ENCODE data around the gene ZNF506. TPM values are rescaled to one million over a fixed set of nuclear protein-coding genes. Genes with fewer than 3 reads are reported as not detected.

The ZNF506 gene
- polyA plus RNA-seq, 1 donor from 2014 or later: 95.5 TPM

GRCh38 chr19:19849056-19849455 is 27.5 kb upstream of the ZNF506 start:
- Histone ChIP-seq H3K27ac (ENCODE audit: low read length) (no peak overlapping the region), H3K36me3 (ENCODE audit: insufficient read depth, low read length) (no peaks in the 10 kb centered on the region), H3K9me2 (ENCODE audit: insufficient read depth, low read length) (no peaks in the 10 kb centered on the region), H3K4me2 (ENCODE audit: low read length) (no peak overlapping the region), H3K27me3 (ENCODE audit: insufficient read depth, low read depth, low read length) (no peaks in the 10 kb centered on the region), H4K20me1 (ENCODE audit: insufficient read depth) (no peaks in the 10 kb centered on the region), H3F3A (ENCODE audit: insufficient read depth, low read length, poor library complexity, severe bottlenecking) (no peaks in the 10 kb centered on the region), H2AFZ (ENCODE audit: low read depth, low read length) (no peak overlapping the region), H3K9ac (ENCODE audit: low read length) (no peak overlapping the region), H3K9me3 (ENCODE audit: low read length) (no peaks in the 10 kb centered on the region), H3K4me3 (ENCODE audit: low read length) (no peak overlapping the region), H3K79me2 (replicated peaks; ENCODE audit: insufficient read depth, low read length) (no peaks in the 10 kb centered on the region)
- TF ChIP-seq SMC3 (conservative IDR thresholded peaks at IDR 0.05; ENCODE audit: poor library complexity) (no peak), MXI1 (conservative IDR thresholded peaks at IDR 0.05; ENCODE audit: poor library complexity, severe bottlenecking) (no peak), TAF1 (IDR thresholded peaks at IDR 0.05; ENCODE audit: low read depth) (no peak), REST (IDR thresholded peaks at IDR 0.05; ENCODE audit: borderline replicate concordance) (no peak), EP300 (conservative IDR thresholded peaks at IDR 0.05; ENCODE audit: poor library complexity, severe bottlenecking) (no peak), CTCF (IDR thresholded peaks at IDR 0.05; ENCODE audit: poor library complexity, severe bottlenecking) (no peak), EZH2 (IDR thresholded peaks at IDR 0.05; ENCODE audit: borderline replicate concordance, insufficient read depth, low read length, poor library complexity, severe bottlenecking) (no peak), RAD21 (conservative IDR thresholded peaks at IDR 0.05) (no peak), POLR2AphosphoS5 (IDR thresholded peaks at IDR 0.05) (no peak)

GRCh38 chr19:19847781-19848180 is 26.2 kb upstream of the ZNF506 start:
- H3K9ac ChIP-seq (ENCODE audit: low read length): no peak overlapping the region
- no peaks in the 10 kb centered on the region for H3K27me3 ChIP-seq (ENCODE audit: insufficient read depth, low read depth, low read length)
- H3K9me2 ChIP-seq (ENCODE audit: insufficient read depth, low read length): no peaks in the 10 kb centered on the region
- H3K4me3 ChIP-seq (ENCODE audit: low read length): no peak overlapping the region
- H3K27ac ChIP-seq (ENCODE audit: low read length): no peak overlapping the region
- H3K36me3 ChIP-seq (ENCODE audit: insufficient read depth, low read length): no peaks in the 10 kb centered on the region
- H2AFZ ChIP-seq (ENCODE audit: low read depth, low read length): no peak overlapping the region
- H3F3A ChIP-seq (ENCODE audit: insufficient read depth, low read length, poor library complexity, severe bottlenecking): no peaks in the 10 kb centered on the region
- no peaks in the 10 kb centered on the region for H3K79me2 ChIP-seq (replicated peaks; ENCODE audit: insufficient read depth, low read length)
- no peak overlapping the region for H3K4me2 ChIP-seq (ENCODE audit: low read length)
- no peaks in the 10 kb centered on the region for H3K9me3 ChIP-seq (ENCODE audit: low read length)
- TF ChIP-seq MXI1 (conservative IDR thresholded peaks at IDR 0.05; ENCODE audit: poor library complexity, severe bottlenecking) (no peak), CTCF (IDR thresholded peaks at IDR 0.05; ENCODE audit: poor library complexity, severe bottlenecking) (no peak), TAF1 (IDR thresholded peaks at IDR 0.05; ENCODE audit: low read depth) (no peak), EP300 (conservative IDR thresholded peaks at IDR 0.05; ENCODE audit: poor library complexity, severe bottlenecking) (no peak), RAD21 (conservative IDR thresholded peaks at IDR 0.05) (no peak), EZH2 (IDR thresholded peaks at IDR 0.05; ENCODE audit: borderline replicate concordance, insufficient read depth, low read length, poor library complexity, severe bottlenecking) (no peak), SMC3 (conservative IDR thresholded peaks at IDR 0.05; ENCODE audit: poor library complexity) (no peak), REST (IDR thresholded peaks at IDR 0.05; ENCODE audit: borderline replicate concordance) (no peak), POLR2AphosphoS5 (IDR thresholded peaks at IDR 0.05) (no peak)
- H4K20me1 ChIP-seq (ENCODE audit: insufficient read depth): no peaks in the 10 kb centered on the region
